ENCODE data around the gene OSTM1.
"Not testable (repeated sequence)": the region's sequence is repeated elsewhere in the genome, so short reads cannot be mapped to it uniquely, and the experiment has no call there.

OSTM1 gene

GRCh38 chr6:108016283-108016682, 58.3 kb downstream of the OSTM1 start:
- FAIRE-seq, result not testable (repeated sequence)

- FAIRE-seq, result no peak
Measured at GRCh38 chr6:108013787-108014439, 60.6 kb downstream of the OSTM1 start.

GRCh38 chr6:108009894-108010293, 64.6 kb downstream of the OSTM1 start:
- no peak for FAIRE-seq

GRCh38 chr6:108009258-108009657, 65.3 kb downstream of the OSTM1 start:
- not testable (repeated sequence) for FAIRE-seq

- no peak for FAIRE-seq
Measured at GRCh38 chr6:108008363-108008762, 66.2 kb downstream of the OSTM1 start.

- no peak for FAIRE-seq
Measured at GRCh38 chr6:108005961-108006360, 68.6 kb downstream of the OSTM1 start.

GRCh38 chr6:108004861-108005260, 69.7 kb downstream of the OSTM1 start:
- FAIRE-seq, result no peak

- FAIRE-seq, result peak; percentile 93
Measured at GRCh38 chr6:108002365-108003221, 71.9 kb downstream of the OSTM1 start.

GRCh38 chr6:108001696-108002231, 72.8 kb downstream of the OSTM1 start:
- FAIRE-seq, result no peak

GRCh38 chr6:108000259-108000658, 74.3 kb downstream of the OSTM1 start:
- FAIRE-seq, result not testable (repeated sequence)

- FAIRE-seq, result no peak
Measured at GRCh38 chr6:107999341-107999740, 75.2 kb downstream of the OSTM1 start.

- FAIRE-seq, result no peak
Measured at GRCh38 chr6:107991772-107992550, 82.6 kb downstream of the OSTM1 start.
